LNCaP clone FGC (cell line): ENCODE results near the gene ASTN2.
A peak's percentile ranks its signal among the peaks of the same experiment; 100 is the strongest.

ENCODE experiments used
- DNase-seq: peaks from one replicate; pipeline ENCODE4 v3.0.0-alpha.2; 2011; ENCODE audit warnings: low read depth
- H3K4me3 ChIP-seq: 2 replicates; pipeline ENCODE4 v1.5.1; 2011; ENCODE audit warnings: mild to moderate bottlenecking, low read depth, low read length, control low read depth
- TF ChIP-seq, protein P1 (sequence below): IDR thresholded peaks from 2 replicates; pipeline ENCODE4 v1.5.1; 2012; ENCODE audit warnings: mild to moderate bottlenecking; ENCODE audit not compliant: control insufficient read depth, insufficient read depth; ENCODE audit errors: extremely low read depth

Gene ASTN2, protein sequence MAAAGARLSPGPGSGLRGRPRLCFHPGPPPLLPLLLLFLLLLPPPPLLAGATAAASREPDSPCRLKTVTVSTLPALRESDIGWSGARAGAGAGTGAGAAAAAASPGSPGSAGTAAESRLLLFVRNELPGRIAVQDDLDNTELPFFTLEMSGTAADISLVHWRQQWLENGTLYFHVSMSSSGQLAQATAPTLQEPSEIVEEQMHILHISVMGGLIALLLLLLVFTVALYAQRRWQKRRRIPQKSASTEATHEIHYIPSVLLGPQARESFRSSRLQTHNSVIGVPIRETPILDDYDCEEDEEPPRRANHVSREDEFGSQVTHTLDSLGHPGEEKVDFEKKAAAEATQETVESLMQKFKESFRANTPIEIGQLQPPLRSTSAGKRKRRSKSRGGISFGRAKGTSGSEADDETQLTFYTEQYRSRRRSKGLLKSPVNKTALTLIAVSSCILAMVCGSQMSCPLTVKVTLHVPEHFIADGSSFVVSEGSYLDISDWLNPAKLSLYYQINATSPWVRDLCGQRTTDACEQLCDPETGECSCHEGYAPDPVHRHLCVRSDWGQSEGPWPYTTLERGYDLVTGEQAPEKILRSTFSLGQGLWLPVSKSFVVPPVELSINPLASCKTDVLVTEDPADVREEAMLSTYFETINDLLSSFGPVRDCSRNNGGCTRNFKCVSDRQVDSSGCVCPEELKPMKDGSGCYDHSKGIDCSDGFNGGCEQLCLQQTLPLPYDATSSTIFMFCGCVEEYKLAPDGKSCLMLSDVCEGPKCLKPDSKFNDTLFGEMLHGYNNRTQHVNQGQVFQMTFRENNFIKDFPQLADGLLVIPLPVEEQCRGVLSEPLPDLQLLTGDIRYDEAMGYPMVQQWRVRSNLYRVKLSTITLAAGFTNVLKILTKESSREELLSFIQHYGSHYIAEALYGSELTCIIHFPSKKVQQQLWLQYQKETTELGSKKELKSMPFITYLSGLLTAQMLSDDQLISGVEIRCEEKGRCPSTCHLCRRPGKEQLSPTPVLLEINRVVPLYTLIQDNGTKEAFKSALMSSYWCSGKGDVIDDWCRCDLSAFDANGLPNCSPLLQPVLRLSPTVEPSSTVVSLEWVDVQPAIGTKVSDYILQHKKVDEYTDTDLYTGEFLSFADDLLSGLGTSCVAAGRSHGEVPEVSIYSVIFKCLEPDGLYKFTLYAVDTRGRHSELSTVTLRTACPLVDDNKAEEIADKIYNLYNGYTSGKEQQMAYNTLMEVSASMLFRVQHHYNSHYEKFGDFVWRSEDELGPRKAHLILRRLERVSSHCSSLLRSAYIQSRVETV (N-terminal part only)

DNA sequence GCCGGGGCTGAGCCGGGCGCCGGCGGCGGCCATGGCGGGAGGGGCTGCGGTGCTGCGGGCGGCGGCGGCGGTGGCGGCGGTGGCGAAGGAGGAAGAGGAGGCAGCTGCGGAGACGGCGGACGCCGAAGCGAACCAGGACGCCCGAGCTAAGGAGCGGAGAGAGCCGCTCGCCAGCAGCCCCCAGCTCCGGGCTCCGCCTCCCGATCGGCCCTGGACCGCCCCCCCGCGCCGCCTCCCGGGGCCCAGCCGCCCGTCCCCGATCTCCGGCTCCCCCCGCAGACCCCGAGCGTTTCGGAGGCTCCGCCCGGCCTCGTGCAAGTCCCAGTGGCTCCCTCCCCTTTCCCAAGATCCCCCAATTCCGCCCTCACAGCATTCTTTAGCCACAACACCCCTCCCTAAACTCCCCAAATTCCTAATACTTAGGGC lies at the start of gene ASTN2:
Gene ASTN2, minus strand, starts transcription at position 152 of the 426 bp plus-strand sequence. Its CDS starts 119 bp downstream, at position 33.
- TF ChIP-seq, protein P1, sequence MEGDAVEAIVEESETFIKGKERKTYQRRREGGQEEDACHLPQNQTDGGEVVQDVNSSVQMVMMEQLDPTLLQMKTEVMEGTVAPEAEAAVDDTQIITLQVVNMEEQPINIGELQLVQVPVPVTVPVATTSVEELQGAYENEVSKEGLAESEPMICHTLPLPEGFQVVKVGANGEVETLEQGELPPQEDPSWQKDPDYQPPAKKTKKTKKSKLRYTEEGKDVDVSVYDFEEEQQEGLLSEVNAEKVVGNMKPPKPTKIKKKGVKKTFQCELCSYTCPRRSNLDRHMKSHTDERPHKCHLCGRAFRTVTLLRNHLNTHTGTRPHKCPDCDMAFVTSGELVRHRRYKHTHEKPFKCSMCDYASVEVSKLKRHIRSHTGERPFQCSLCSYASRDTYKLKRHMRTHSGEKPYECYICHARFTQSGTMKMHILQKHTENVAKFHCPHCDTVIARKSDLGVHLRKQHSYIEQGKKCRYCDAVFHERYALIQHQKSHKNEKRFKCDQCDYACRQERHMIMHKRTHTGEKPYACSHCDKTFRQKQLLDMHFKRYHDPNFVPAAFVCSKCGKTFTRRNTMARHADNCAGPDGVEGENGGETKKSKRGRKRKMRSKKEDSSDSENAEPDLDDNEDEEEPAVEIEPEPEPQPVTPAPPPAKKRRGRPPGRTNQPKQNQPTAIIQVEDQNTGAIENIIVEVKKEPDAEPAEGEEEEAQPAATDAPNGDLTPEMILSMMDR, result no peak
- peak within 1 kb of the TSS; percentile 29 for H3K4me3 ChIP-seq
- DNase-seq, result no peak

DNA sequence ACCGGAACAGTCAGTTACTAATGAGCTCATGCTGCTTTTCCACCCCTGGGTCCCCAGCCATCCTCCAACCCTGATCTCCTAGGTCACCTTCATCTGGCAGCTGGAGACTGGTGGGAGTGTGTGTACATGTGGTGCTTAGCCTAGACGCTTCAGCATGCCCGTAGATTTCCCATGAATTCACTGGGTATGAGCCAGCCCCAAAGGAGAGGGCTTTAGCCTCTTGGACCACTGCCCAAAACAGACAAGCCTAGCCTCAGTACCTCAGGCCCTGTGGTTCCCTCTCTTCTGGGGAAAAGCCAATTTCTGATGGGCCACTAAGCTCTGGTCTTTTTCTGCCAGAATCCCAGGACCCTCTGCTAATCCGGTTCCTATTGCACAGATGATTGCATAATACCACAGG lies 48.0 kb upstream of the ASTN2 start:
- TF ChIP-seq, protein P1, result no peak
- H3K4me3 ChIP-seq, result no peak overlapping the region
- no peak for DNase-seq

DNA sequence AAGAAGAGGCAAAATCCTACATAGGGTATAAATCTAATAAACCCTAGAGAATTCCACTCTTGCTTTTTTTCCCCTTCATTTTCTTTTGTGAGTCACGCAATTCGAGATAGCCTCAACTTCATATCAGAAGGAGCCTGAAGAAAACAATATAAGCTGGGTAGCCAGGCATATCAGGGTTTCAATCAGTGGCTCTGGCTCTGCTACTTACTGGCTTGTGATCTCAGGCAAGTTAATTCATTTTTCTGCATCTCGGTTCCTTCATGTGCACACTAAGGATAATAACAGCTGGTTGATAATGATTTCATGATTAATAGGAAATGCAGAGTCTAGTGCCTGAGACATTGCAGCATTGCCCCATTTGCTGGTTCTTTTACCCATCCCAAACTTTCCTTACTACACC lies 46.5 kb upstream of the ASTN2 start:
- DNase-seq, result no peak
- no peak overlapping the region for H3K4me3 ChIP-seq
- TF ChIP-seq, protein P1, result no peak

DNA sequence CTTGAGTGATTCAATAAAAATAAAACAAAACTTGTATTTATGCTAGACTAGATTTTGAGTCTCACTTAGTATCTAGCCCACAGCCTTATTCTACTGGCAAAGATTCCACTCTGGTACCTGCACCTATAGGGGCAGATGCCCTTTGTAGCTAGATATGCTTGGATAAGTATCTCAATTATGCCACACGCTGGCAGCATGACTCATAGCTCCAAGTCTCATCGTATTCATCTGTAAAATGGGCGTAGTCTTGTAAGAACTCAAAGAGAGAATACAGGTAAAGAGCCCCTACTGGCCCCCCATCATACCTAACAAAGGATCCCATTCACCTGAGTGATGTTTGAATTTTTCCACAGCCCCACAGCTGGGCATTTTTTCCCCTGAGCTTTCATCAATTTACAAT lies 45.9 kb upstream of the ASTN2 start:
- no peak for DNase-seq
- H3K4me3 ChIP-seq, result no peak overlapping the region
- TF ChIP-seq, protein P1, result no peak

DNA sequence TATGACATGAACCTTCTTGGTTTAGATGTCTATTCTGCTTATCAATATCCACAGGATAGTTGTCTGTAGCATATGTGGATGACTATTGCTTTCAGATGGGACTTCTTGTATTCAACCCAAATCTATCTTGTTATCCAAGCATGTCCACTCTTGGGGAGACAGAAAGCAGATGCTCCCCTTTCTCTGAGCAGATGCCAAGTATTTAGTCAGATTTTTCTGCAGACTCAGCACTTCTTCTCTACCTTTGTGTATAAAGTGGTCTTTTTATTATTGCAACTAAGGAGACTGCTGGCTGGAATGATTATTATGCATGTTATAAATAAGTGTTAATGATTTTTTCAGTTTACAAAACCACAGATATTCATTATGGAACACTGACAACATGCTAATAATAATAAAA lies 45.1 kb upstream of the ASTN2 start:
- H3K4me3 ChIP-seq, result no peak overlapping the region
- DNase-seq, result no peak
- TF ChIP-seq, protein P1, result no peak

DNA sequence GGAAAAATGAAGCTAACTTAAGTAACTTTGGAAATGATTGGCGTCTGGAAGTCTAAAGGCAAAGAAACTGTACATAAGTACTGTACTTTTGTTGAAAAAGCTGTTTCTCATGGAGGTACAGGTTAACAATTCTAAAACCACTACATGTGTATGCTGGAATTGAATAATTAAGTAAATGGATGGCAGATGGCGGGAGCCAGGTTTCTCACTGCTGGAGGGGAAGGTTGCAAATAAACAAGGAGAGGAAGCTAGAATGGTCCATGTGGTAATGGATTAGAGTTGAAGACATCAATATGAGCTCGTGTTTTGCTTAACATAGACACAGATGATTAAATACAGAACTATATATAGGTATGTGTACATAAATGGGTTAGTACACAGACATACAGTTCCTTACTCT lies 43.2 kb upstream of the ASTN2 start:
- no peak for DNase-seq
- TF ChIP-seq, protein P1, result no peak
- no peak overlapping the region for H3K4me3 ChIP-seq
